ACC112 (cell line): ENCODE measurements around the gene VPS45.
A peak's percentile ranks its signal among the peaks of the same experiment; 100 is the strongest.

Source experiments
- H2AFZ ChIP-seq: fragments of 200-600 bp; sonication (generic); one replicate; pipeline ENCODE4 v1.6.0; 2017; ENCODE audit warnings: antibody characterized with exemption, low read length; ENCODE audit not compliant: unreplicated experiment
- H3K27ac ChIP-seq: fragments of 200-600 bp; sonication (generic); 2 replicates; pipeline ENCODE4 v1.5.1; 2014; ENCODE audit warnings: low read depth, mild to moderate bottlenecking, antibody characterized with exemption, low read length, moderate library complexity
- H3K27me3 ChIP-seq: fragments of 200-600 bp; sonication (generic); 2 replicates; pipeline ENCODE4 v1.6.1; 2014; ENCODE audit warnings: mild to moderate bottlenecking, antibody characterized with exemption, low read length, moderate library complexity, mixed read lengths; ENCODE audit not compliant: insufficient read depth
- H3K36me3 ChIP-seq: fragments of 200-600 bp; sonication (generic); 2 replicates; pipeline ENCODE4 v1.6.1; 2016; ENCODE audit warnings: mild to moderate bottlenecking, antibody characterized with exemption, low read length, moderate library complexity, mixed read lengths; ENCODE audit not compliant: insufficient read depth
- H3K4me1 ChIP-seq: fragments of 200-600 bp; sonication (generic); one replicate; pipeline ENCODE4 v1.6.1; 2016; ENCODE audit warnings: low read length, mixed read lengths; ENCODE audit not compliant: insufficient read depth, unreplicated experiment, control insufficient read depth
- H3K4me3 ChIP-seq: fragments of 200-600 bp; sonication (generic); 2 replicates; pipeline ENCODE4 v1.5.1; 2014; ENCODE audit warnings: mild to moderate bottlenecking, low read depth, low read length
- H3K79me2 ChIP-seq: fragments of 200-600 bp; sonication (generic); one replicate; pipeline ENCODE4 v1.6.0; 2016; ENCODE audit warnings: low read length; ENCODE audit not compliant: control insufficient read depth, unreplicated experiment, insufficient read depth

The VPS45 gene

GRCh38 chr1:150146849-150147542, 79.4 kb downstream of the VPS45 start:
- H3K36me3 ChIP-seq: no peaks in the 10 kb centered on the region
- no peak overlapping the region for H3K27ac ChIP-seq
- H3K27me3 ChIP-seq: no peaks in the 10 kb centered on the region
- peaks cover 8% of the 10 kb centered on the region for H3K4me1 ChIP-seq
- no peak overlapping the region for H3K4me3 ChIP-seq
- H3K79me2 ChIP-seq: peaks cover 11% of the 10 kb centered on the region
- H2AFZ ChIP-seq: no peak overlapping the region

GRCh38 chr1:150148837-150149270, 81.3 kb downstream of the VPS45 start:
- Histone ChIP-seq H3K4me1 (peaks cover 19% of the 10 kb centered on the region), H3K27me3 (no peaks in the 10 kb centered on the region), H3K79me2 (peaks cover 14% of the 10 kb centered on the region), H3K27ac (no peak overlapping the region), H3K4me3 (peak overlapping the region; percentile 91), H2AFZ (peak overlapping the region; percentile 74), H3K36me3 (peaks cover under 1% of the 10 kb centered on the region; the same call in 1 of the 2 replicates)

GRCh38 chr1:150149271-150150132, 81.9 kb downstream of the VPS45 start, which contains the start of gene PLEKHO1:
Gene PLEKHO1 (plus strand): TSS chr1:150149916. CDS start chr1:150150258, 342 bp downstream.
- H2AFZ ChIP-seq: peak within 1 kb of the TSS; percentile 74
- H3K27me3 ChIP-seq: no peaks in the 10 kb centered on the region
- peak within 1 kb of the TSS; percentile 91 for H3K4me3 ChIP-seq
- H3K27ac ChIP-seq: no peak within 1 kb of the TSS
- H3K36me3 ChIP-seq: peaks cover 7% of the 10 kb centered on the region; the same call in 1 of the 2 replicates
- peaks cover 19% of the 10 kb centered on the region for H3K4me1 ChIP-seq
- peaks cover 14% of the 10 kb centered on the region for H3K79me2 ChIP-seq

DNA sequence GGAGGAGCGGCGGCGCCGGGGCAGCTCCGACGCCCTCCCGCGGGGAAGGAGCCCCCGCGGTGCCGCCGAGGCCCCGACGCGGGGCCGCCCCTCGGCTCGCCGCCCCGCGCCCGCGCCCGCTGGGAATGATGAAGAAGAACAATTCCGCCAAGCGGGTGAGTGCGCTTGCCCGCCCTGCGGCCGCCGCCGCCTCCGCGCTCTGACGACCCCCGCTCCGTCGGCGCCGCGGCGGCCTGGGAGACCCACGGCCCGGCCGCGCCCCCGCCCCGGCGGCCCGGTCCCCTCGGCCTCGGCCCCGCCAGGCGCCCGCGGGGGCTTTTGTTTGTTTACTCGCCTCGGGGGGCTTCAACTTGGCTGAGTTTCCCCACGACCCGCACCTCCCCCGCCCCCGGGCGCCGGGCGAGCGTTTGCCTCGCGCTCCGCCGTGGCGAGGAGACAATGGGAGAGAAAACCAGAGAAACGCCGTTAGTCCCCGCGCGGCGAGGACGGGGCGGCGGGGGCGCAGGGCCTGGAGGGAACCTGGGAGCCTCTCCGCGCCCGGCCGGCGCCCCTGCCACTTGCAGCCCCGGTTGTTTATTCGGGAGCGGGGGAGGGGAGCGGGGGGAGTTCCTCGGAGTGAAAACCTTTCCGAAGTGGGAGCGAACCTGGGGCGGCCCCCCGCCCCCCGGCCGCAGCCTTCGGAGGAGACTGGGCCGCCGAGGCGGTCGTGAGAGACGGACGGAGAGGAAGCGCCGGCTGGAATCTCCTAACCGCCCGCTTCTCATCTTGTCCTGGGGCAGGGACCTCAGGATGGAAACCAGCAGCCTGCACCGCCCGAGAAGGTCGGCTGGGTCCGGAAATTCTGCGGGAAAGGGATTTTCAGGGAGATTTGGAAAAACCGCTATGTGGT, 82.8 kb downstream of the VPS45 start:
- H3K79me2 ChIP-seq: peaks cover 14% of the 10 kb centered on the region
- H3K4me3 ChIP-seq: peak overlapping the region; percentile 91
- no peak overlapping the region for H3K27ac ChIP-seq
- H2AFZ ChIP-seq: peak overlapping the region; percentile 61
- H3K4me1 ChIP-seq: peaks cover 19% of the 10 kb centered on the region
- H3K27me3 ChIP-seq: no peaks in the 10 kb centered on the region
- peaks cover 7% of the 10 kb centered on the region; the same call in 1 of the 2 replicates for H3K36me3 ChIP-seq

- peak overlapping the region; percentile 11; the same call in 1 of the 2 replicates for H3K27ac ChIP-seq
- peak overlapping the region; percentile 61 for H2AFZ ChIP-seq
- H3K79me2 ChIP-seq: peaks cover 14% of the 10 kb centered on the region
- peaks cover 10% of the 10 kb centered on the region; the same call in 1 of the 2 replicates for H3K36me3 ChIP-seq
- peak overlapping the region; percentile 91 for H3K4me3 ChIP-seq
- H3K4me1 ChIP-seq: peaks cover 19% of the 10 kb centered on the region
- H3K27me3 ChIP-seq: no peaks in the 10 kb centered on the region
These were observed 84.0 kb downstream of the VPS45 start for GRCh38 chr1:150151291-150152181.

- Histone ChIP-seq H3K4me1 (peaks cover 19% of the 10 kb centered on the region), H3K36me3 (peaks cover 14% of the 10 kb centered on the region; the same call in 1 of the 2 replicates), H3K79me2 (peaks cover 14% of the 10 kb centered on the region), H3K27me3 (no peaks in the 10 kb centered on the region), H3K27ac (peak overlapping the region; percentile 11; the same call in 1 of the 2 replicates), H3K4me3 (peak overlapping the region; percentile 91), H2AFZ (no peak overlapping the region)
These were observed 84.6 kb downstream of the VPS45 start for GRCh38 chr1:150152182-150152536.

DNA sequence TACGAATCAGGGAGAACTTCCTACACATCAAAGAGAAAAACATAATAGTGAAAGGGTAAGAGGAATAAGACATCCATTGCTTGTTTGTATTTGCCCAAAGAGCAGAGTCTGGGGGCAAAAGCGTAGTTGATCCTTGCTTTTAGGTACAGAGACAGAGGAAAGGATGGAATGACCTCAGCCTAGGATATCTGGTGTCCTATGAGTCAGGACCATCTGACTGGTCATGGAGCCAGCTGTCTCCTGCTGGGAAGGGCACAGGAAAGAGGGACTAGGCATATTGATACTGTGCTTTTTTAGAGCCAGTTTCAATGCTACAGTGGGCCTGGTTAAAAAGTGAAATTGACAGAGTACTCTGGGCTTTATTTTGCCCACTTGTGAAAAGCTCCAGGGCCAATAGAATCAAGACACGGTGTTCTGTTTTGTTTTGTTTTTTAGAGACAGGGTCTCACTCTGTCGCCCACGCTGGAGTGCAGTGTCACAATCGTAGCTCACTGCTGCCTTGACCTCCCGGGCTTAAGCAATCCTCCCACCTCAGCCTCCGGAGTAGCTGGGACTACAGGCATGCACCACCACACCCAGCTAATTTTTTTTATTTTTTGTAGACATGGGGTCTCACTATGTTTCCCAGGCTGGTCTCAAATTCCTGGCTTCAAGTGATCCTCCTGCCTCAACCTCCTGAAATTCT, 85.3 kb downstream of the VPS45 start:
- no peaks in the 10 kb centered on the region for H3K27me3 ChIP-seq
- no peak overlapping the region for H3K4me3 ChIP-seq
- H3K36me3 ChIP-seq: peaks cover 20% of the 10 kb centered on the region
- peaks cover 14% of the 10 kb centered on the region for H3K79me2 ChIP-seq
- peaks cover 19% of the 10 kb centered on the region for H3K4me1 ChIP-seq
- H2AFZ ChIP-seq: no peak overlapping the region
- peak overlapping the region; percentile 32; the same call in 1 of the 2 replicates for H3K27ac ChIP-seq

DNA sequence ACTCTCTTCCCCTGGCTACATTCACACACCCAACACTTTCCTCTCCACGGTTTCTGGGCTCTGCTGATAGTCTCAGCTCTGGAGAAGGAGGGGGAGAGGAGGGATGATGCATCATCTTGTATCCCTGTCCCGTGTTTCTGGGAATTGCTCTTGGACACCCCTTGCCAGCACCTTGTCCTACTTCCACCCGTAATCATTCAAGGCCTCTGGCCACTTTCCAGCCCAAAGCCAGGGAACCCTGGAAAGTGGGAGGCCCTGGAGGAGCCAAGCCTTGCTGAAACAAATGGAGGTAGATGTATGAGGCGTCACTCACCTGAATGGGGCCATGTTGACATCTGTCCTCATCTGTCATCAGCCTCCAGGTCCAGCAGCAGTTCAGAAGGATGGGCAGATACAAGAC, 86.6 kb downstream of the VPS45 start:
- peaks cover 14% of the 10 kb centered on the region for H3K79me2 ChIP-seq
- H2AFZ ChIP-seq: no peak overlapping the region
- no peaks in the 10 kb centered on the region for H3K27me3 ChIP-seq
- H3K36me3 ChIP-seq: peaks cover 22% of the 10 kb centered on the region
- peaks cover 19% of the 10 kb centered on the region for H3K4me1 ChIP-seq
- H3K4me3 ChIP-seq: no peak overlapping the region
- H3K27ac ChIP-seq: no peak overlapping the region

- Histone ChIP-seq H3K4me3 (no peak overlapping the region), H3K36me3 (peaks cover 22% of the 10 kb centered on the region), H3K79me2 (peaks cover 14% of the 10 kb centered on the region), H3K4me1 (peaks cover 19% of the 10 kb centered on the region), H2AFZ (no peak overlapping the region), H3K27me3 (no peaks in the 10 kb centered on the region), H3K27ac (no peak overlapping the region)
These were observed 88.0 kb downstream of the VPS45 start for GRCh38 chr1:150155413-150156071.
